GM21737 (cell line): ENCODE results near the gene CSTF1.
A peak's percentile ranks its signal among the peaks of the same experiment; 100 is the strongest.
"Not testable (repeated sequence)": the region's sequence is repeated elsewhere in the genome, so short reads cannot be mapped to it uniquely, and the experiment has no call there.

Experiments used
- ATAC-seq: cut with Tn5 transposase; IDR thresholded peaks from one replicate; pipeline ENCODE4 v1.9.1; 2021; ENCODE audit warnings: mild to moderate bottlenecking, moderate library complexity; ENCODE audit not compliant: unreplicated experiment

Gene CSTF1

GRCh38 chr20:56368351-56369134, 23.9 kb upstream of the CSTF1 start:
- no peak for ATAC-seq

DNA sequence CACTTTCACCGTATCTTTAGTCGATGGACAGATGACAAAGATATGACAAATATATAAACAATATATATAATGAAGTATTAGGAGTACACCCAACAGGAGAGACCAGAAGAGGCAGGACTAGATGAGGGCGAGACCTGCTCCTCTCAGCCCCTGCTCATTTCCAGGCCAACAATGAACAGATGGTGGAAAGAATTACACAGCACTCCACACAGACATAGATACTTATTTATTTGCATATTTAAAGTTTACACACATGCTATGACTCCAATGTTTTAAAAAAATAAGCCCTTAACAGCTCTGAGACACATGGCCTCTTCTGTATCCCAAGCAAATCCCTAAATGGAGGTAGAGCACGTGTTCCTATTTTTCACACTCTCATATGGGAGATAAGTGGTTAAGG, 23.3 kb upstream of the CSTF1 start:
- ATAC-seq = no peak

DNA sequence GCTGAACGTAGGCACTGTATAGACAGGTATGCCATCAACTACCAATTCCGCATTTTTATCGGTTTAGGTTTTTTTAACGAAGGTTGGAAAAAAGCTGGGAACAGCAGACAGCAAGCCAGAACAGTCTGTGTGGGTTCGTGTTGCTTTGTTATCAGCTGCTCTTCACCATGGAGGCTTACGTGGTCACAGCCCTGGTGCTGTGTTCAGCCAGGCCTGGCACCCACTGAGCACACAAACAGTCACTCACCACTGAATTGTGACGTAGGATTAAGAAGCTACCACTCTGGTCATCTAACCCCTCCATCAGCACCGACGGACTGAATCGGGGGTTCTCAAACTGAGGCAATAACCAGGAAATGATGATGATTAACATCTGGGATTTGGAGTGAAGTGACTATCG, 20.5 kb upstream of the CSTF1 start:
- ATAC-seq = no peak

- no peak for ATAC-seq
Observed at GRCh38 chr20:56372850-56373249, 19.6 kb upstream of the CSTF1 start.

DNA sequence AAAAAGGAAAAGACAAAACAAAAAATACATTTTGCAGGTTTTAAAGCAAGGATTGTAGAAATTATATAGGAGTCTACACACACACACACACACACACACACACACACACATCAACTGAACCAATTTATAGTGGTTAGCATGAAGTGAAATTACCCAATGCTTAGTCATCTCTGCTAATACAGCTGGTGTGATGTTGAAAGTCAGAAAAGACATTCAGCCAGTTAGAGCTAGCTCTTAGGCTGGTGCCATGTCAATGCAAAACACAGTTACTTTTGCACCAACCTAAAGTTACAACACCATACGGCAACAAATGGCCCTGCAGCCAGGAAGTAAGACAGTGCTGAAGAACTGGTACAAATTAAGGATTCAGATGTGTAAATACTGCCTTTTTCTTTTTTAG, 18.5 kb upstream of the CSTF1 start:
- ATAC-seq = no peak

- no peak for ATAC-seq
Observed at GRCh38 chr20:56376331-56376730, 16.1 kb upstream of the CSTF1 start.

GRCh38 chr20:56378386-56378785, 14.1 kb upstream of the CSTF1 start:
- no peak for ATAC-seq

GRCh38 chr20:56380375-56380774, 12.1 kb upstream of the CSTF1 start:
- ATAC-seq = no peak

- no peak for ATAC-seq
Observed at GRCh38 chr20:56381501-56381900, 10.9 kb upstream of the CSTF1 start.

GRCh38 chr20:56382696-56383095, 9.7 kb upstream of the CSTF1 start:
- no peak for ATAC-seq

DNA sequence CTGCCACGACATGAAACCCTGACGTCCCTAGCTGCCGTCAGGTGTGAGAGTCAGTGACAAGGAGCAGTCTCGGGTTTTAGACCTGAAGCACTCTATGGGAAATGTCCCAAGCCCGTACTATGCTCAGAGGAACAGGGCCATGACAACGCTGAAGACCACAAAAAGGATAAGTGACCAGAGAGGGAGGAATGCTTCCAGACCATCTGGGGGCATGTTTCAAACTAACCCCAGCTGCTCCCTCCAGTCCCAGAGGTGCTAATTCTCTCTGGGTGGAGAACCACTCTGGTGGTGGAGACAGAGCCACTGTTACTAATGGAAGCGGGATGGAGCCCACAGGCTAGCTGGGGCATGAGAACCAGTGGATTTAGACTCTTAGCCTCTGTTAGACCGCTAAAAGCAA, 9.1 kb upstream of the CSTF1 start:
- ATAC-seq = no peak

GRCh38 chr20:56385130-56385529, 7.3 kb upstream of the CSTF1 start:
- ATAC-seq = no peak

DNA sequence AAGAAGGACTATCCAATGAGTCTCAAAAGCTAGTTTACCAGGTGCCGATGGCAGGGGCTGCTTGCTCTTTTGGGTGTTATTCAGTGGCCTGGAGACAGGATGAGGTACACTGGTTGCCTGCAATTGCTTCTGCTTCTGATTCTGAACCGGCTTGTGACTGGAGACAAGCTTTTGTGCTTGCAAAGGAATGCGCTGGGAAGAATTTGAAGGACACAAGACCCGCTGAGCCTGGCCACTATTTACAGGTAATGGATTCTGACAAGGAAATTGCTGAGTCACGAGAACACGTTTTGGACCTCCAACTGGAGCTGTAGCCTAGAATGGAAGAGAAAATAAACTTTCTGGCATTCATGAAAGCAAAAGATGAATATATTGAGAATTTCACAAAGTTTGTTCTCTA, 6.2 kb upstream of the CSTF1 start:
- ATAC-seq = no peak

- ATAC-seq = no peak
Observed at GRCh38 chr20:56388882-56389281, 3.6 kb upstream of the CSTF1 start.

GRCh38 chr20:56389807-56390206, 2.6 kb upstream of the CSTF1 start:
- ATAC-seq = no peak

- ATAC-seq = not testable (repeated sequence)
Observed at GRCh38 chr20:56390396-56390795, 2.0 kb upstream of the CSTF1 start.

- no peak for ATAC-seq
Observed at GRCh38 chr20:56391037-56391436, 1.4 kb upstream of the CSTF1 start.

GRCh38 chr20:56391596-56392131, 781 bp upstream of the CSTF1 start:
- peak; percentile 38 for ATAC-seq

- no peak for ATAC-seq
Observed at GRCh38 chr20:56392881-56393482, 537 bp downstream of the CSTF1 start.

GRCh38 chr20:56393653-56394052, 1.2 kb downstream of the CSTF1 start:
- no peak for ATAC-seq

GRCh38 chr20:56395166-56395565, 2.7 kb downstream of the CSTF1 start:
- no peak for ATAC-seq

GRCh38 chr20:56400001-56400640, 7.7 kb downstream of the CSTF1 start:
- ATAC-seq = peak; percentile 60
